GOT3 (cell line): Measurements from ENCODE around the gene KPNB1.

Source experiments
- DNase-seq: peaks from one replicate; lab custom pipeline; 2025; ENCODE audit warnings: mixed read lengths; lab: John Stamatoyannopoulos, UW

The KPNB1 gene

GRCh38 chr17:47728214-47728877, 78.6 kb downstream of the KPNB1 start:
- no peak for DNase-seq

GRCh38 chr17:47729476-47729875, 79.8 kb downstream of the KPNB1 start:
- DNase-seq, result no peak

GRCh38 chr17:47730681-47731080, 81.0 kb downstream of the KPNB1 start:
- DNase-seq, result no peak

- DNase-seq, result no peak
Measured at GRCh38 chr17:47731396-47731795, 81.7 kb downstream of the KPNB1 start.

- no peak for DNase-seq
Measured at GRCh38 chr17:47732399-47733046, 82.8 kb downstream of the KPNB1 start.

GRCh38 chr17:47733047-47733673, 83.4 kb downstream of the KPNB1 start, which contains the start of gene TBX21:
Gene TBX21, plus strand, starts transcription at chr17:47733236. Its CDS starts 219 bp downstream, at chr17:47733455.
- DNase-seq, result no peak

GRCh38 chr17:47733674-47734410, 84.1 kb downstream of the KPNB1 start:
- DNase-seq, result no peak

GRCh38 chr17:47735139-47735464, 85.4 kb downstream of the KPNB1 start:
- no peak for DNase-seq
